HepG2 (cell line): ENCODE results near the gene KLB. TPM values are rescaled to one million over a fixed set of nuclear protein-coding genes. Genes with fewer than 3 reads are reported as not detected.

Experiments used
- ARHGAP35 ChIP-seq: sonication (generic); formaldehyde crosslinking; IDR thresholded peaks from 2 replicates; pipeline ENCODE4 v1.9.0; 2022; ENCODE audit warnings: mild to moderate bottlenecking, inconsistent platforms, moderate library complexity, missing genetic modification reagents, borderline replicate concordance
- CREM ChIP-seq, 2 experiments: sonication (generic) in 1 of 2; formaldehyde crosslinking in 1 of 2; IDR thresholded peaks; 2 replicates each; pipeline versions ENCODE4 v1.4.0 to v1.6.1; 2016 to 2020; ENCODE audit warnings: antibody characterized with exemption in 1 of 2, mild to moderate bottlenecking in 1 of 2, missing genetic modification reagents in 1 of 2
- HDAC1 ChIP-seq: sonication (generic); formaldehyde crosslinking; IDR thresholded peaks from 2 replicates; pipeline ENCODE4 v1.5.1; 2020; ENCODE audit warnings: mild to moderate bottlenecking, missing genetic modification reagents
- HMGXB4 ChIP-seq, 2 experiments: sonication (generic) in 1 of 2; formaldehyde crosslinking in 1 of 2; IDR thresholded peaks; 2 replicates each; pipeline versions ENCODE4 v1.4.0 to v1.6.1; 2018 to 2020; ENCODE audit warnings: missing genetic modification reagents in 2 of 2, borderline replicate concordance in 1 of 2, low read depth in 1 of 2, mild to moderate bottlenecking in 1 of 2, missing biosample characterization in 1 of 2
- IRF9 ChIP-seq: sonication (generic); formaldehyde crosslinking; IDR thresholded peaks from 2 replicates; pipeline ENCODE4 v1.8.0; 2022; ENCODE audit warnings: missing genetic modification reagents, mild to moderate bottlenecking, borderline replicate concordance
- MLLT10 ChIP-seq: sonication (generic); formaldehyde crosslinking; IDR thresholded peaks from 2 replicates; pipeline ENCODE4 v1.4.0; 2020; ENCODE audit warnings: missing genetic modification reagents
- PITX1 ChIP-seq: sonication (generic); formaldehyde crosslinking; IDR thresholded peaks from 2 replicates; pipeline ENCODE4 v1.5.1; 2020; ENCODE audit warnings: mild to moderate bottlenecking, missing genetic modification reagents
- POGZ ChIP-seq: sonication (generic); formaldehyde crosslinking; IDR thresholded peaks from 2 replicates; pipeline ENCODE4 v1.4.0; 2020; ENCODE audit warnings: mild to moderate bottlenecking, missing genetic modification reagents
- PRPF4 ChIP-seq: fragments of 200-400 bp; formaldehyde crosslinking; IDR thresholded peaks from 2 replicates; pipeline ENCODE4 v1.6.1; 2016; ENCODE audit warnings: low read length, low read depth; ENCODE audit not compliant: poor library complexity, severe bottlenecking
- PTBP1 ChIP-seq: fragments of 200-400 bp; formaldehyde crosslinking; IDR thresholded peaks from 2 replicates; pipeline ENCODE4 v1.6.1; 2018; ENCODE audit warnings: low read length, low read depth; ENCODE audit not compliant: poor library complexity, severe bottlenecking
- RARA ChIP-seq: IDR thresholded peaks from 2 replicates; pipeline ENCODE4 v1.6.1; 2016; ENCODE audit warnings: missing genetic modification reagents, missing compliant biosample characterization
- SYNCRIP ChIP-seq: fragments of 200-400 bp; formaldehyde crosslinking; IDR thresholded peaks from 2 replicates; pipeline ENCODE4 v1.6.1; 2018; ENCODE audit warnings: mild to moderate bottlenecking, low read depth, low read length; ENCODE audit not compliant: insufficient read depth
- TERF1 ChIP-seq: sonication (generic); formaldehyde crosslinking; IDR thresholded peaks from 2 replicates; pipeline ENCODE4 v1.8.0; 2022; ENCODE audit warnings: mild to moderate bottlenecking, missing genetic modification reagents, moderate library complexity
- THAP7 ChIP-seq: sonication (generic); formaldehyde crosslinking; IDR thresholded peaks from 2 replicates; pipeline ENCODE4 v1.8.1; 2023; ENCODE audit warnings: mild to moderate bottlenecking, missing genetic modification reagents
- YY1 ChIP-seq: IDR thresholded peaks from 2 replicates; pipeline ENCODE4 v1.6.1; 2011; ENCODE audit warnings: low read length, low read depth, moderate library complexity, mild to moderate bottlenecking; ENCODE audit not compliant: insufficient read depth, insufficient replicate concordance
- ZBTB14 ChIP-seq: sonication (generic); formaldehyde crosslinking; IDR thresholded peaks from 2 replicates; pipeline ENCODE4 v1.4.0; 2020; ENCODE audit warnings: missing genetic modification reagents
- ZBTB39 ChIP-seq: sonication (generic); formaldehyde crosslinking; IDR thresholded peaks from 2 replicates; pipeline ENCODE4 v1.5.0; 2020; ENCODE audit warnings: missing genetic modification reagents
- ZNF839 ChIP-seq: sonication (generic); formaldehyde crosslinking; IDR thresholded peaks from 2 replicates; pipeline ENCODE4 v1.4.0; 2020; ENCODE audit warnings: missing genetic modification reagents, mild to moderate bottlenecking, borderline replicate concordance
- polyA plus RNA-seq, 8 experiments: library from polyadenylated mRNA; depleted of rRNA in 3 of 8; stranded (reverse) in 7 of 8; unstranded in 1 of 8; fragments of >200 nt; fragmentation: Illumina TruSeq in 4 of 8; extraction: Trizol in 4 of 8; gene quantifications; 2 replicates each; pipeline versions ENCODE4 v1.2.1 to v1.2.3, GENCODE V29; 2011 to 2016; ENCODE audit warnings: low read depth in 4 of 8, missing spikeins in 1 of 8, mixed read lengths in 1 of 8; ENCODE audit not compliant: insufficient read depth in 1 of 8
- total RNA-seq, 5 experiments: library from RNA; depleted of rRNA; stranded (reverse); fragments of >200 nt; fragmentation: Illumina TruSeq; extraction: Trizol; gene quantifications; 2 replicates each; pipeline ENCODE4 v1.2.3, GENCODE V29; 2016; ENCODE audit warnings: low read depth in 1 of 5

Gene KLB
- total and polyA plus RNA-seq, 2 of the 13 experiments (the other 11 are each of a cell fraction or from before 2014, with no cell fraction given): 25.3 to 82.0 TPM

- TF ChIP-seq ZBTB39 (CRISPR knock-in tag) (peak; percentile 82; the same call in 1 of the 2 replicates), ARHGAP35 (CRISPR knock-in tag) (peak; percentile 96; the same call in 1 of the 2 replicates), HMGXB4 (CRISPR knock-in tag; IDR thresholded peaks at IDR 0.05; ENCODE audit: borderline replicate concordance in 1 of 2, low read depth in 1 of 2) (peak; percentile 88 to 94), MLLT10 (CRISPR knock-in tag) (peak; percentile 74; the same call in 1 of the 2 replicates), PRPF4 (peak; percentile 97), PITX1 (CRISPR knock-in tag) (no peak; the same call in 1 of the 2 replicates), SYNCRIP (no peak), POGZ (CRISPR knock-in tag) (peak; percentile 97), IRF9 (peak; percentile 55; the same call in 1 of the 2 replicates), CREM (IDR thresholded peaks at IDR 0.05) (peak; percentile 98), CREM (CRISPR knock-in tag; IDR thresholded peaks at IDR 0.05) (peak; percentile 87), THAP7 (peak; percentile 95; the same call in 1 of the 2 replicates), PTBP1 (no peak), TERF1 (CRISPR knock-in tag) (peak; percentile 96), RARA (CRISPR knock-in tag) (peak; percentile 66; the same call in 1 of the 2 replicates), YY1 (peak; percentile 48), ZNF839 (peak; percentile 86), HDAC1 (CRISPR knock-in tag) (peak; percentile 97), ZBTB14 (CRISPR knock-in tag) (peak; percentile 66; the same call in 1 of the 2 replicates)
These were observed 40.6 kb upstream of the KLB start, which contains the start of gene RFC1 (continued) for GRCh38 chr4:39365830-39366771.
